Fibroblast of mammary gland (primary cell): ENCODE results near the gene CPSF4L.
A peak's percentile ranks its signal among the peaks of the same experiment; 100 is the strongest.

ENCODE experiments used
- DNase-seq: peaks from one replicate; pipeline ENCODE4 v3.0.0-alpha.2; 2010; ENCODE audit warnings: low read depth
- H3K4me3 ChIP-seq: 2 replicates; pipeline ENCODE4 v1.5.1; 2011; ENCODE audit warnings: low read depth, mild to moderate bottlenecking, low read length, moderate library complexity; ENCODE audit not compliant: control insufficient read depth
- CTCF ChIP-seq: conservative IDR thresholded peaks from 2 replicates; pipeline ENCODE4 v1.5.1; 2011; ENCODE audit warnings: low read depth, low read length, inconsistent platforms; ENCODE audit not compliant: control insufficient read depth, insufficient read depth

CPSF4L gene

GRCh38 chr17:73203788-73204479 lies 57.7 kb downstream of the CPSF4L start:
- no peak for DNase-seq
- TF ChIP-seq CTCF, result no peak
- no peak overlapping the region for H3K4me3 ChIP-seq

GRCh38 chr17:73203135-73203787 lies 58.4 kb downstream of the CPSF4L start:
- no peak for DNase-seq
- TF ChIP-seq CTCF, result no peak
- no peak overlapping the region for H3K4me3 ChIP-seq

GRCh38 chr17:73201215-73202069 lies 60.2 kb downstream of the CPSF4L start:
- peak; percentile 49 for DNase-seq
- TF ChIP-seq CTCF, result no peak

GRCh38 chr17:73200476-73200875 lies 61.2 kb downstream of the CPSF4L start:
- TF ChIP-seq CTCF, result no peak
- no peak for DNase-seq
- H3K4me3 ChIP-seq, result no peak overlapping the region

More at GRCh38 chr17:73201215-73202069, 60.2 kb downstream of the CPSF4L start:
- H3K4me3 ChIP-seq, result no peak overlapping the region

- DNase-seq, result no peak
- no peak overlapping the region for H3K4me3 ChIP-seq
- no peak for TF ChIP-seq CTCF
These were observed 61.8 kb downstream of the CPSF4L start for GRCh38 chr17:73199751-73200317.

- TF ChIP-seq CTCF, result no peak
- no peak overlapping the region for H3K4me3 ChIP-seq
- DNase-seq, result no peak
These were observed 62.8 kb downstream of the CPSF4L start for GRCh38 chr17:73198930-73199260.
